NCI-H2081 (cell line): Measurements from ENCODE around the gene LMAN2L.
"Not testable (repeated sequence)": the region's sequence is repeated elsewhere in the genome, so short reads cannot be mapped to it uniquely, and the experiment has no call there.

Experiments used
- DNase-seq, 2 experiments: peaks; one replicate each; lab custom pipeline; 2025; lab: John Stamatoyannopoulos, UW

LMAN2L gene

DNA sequence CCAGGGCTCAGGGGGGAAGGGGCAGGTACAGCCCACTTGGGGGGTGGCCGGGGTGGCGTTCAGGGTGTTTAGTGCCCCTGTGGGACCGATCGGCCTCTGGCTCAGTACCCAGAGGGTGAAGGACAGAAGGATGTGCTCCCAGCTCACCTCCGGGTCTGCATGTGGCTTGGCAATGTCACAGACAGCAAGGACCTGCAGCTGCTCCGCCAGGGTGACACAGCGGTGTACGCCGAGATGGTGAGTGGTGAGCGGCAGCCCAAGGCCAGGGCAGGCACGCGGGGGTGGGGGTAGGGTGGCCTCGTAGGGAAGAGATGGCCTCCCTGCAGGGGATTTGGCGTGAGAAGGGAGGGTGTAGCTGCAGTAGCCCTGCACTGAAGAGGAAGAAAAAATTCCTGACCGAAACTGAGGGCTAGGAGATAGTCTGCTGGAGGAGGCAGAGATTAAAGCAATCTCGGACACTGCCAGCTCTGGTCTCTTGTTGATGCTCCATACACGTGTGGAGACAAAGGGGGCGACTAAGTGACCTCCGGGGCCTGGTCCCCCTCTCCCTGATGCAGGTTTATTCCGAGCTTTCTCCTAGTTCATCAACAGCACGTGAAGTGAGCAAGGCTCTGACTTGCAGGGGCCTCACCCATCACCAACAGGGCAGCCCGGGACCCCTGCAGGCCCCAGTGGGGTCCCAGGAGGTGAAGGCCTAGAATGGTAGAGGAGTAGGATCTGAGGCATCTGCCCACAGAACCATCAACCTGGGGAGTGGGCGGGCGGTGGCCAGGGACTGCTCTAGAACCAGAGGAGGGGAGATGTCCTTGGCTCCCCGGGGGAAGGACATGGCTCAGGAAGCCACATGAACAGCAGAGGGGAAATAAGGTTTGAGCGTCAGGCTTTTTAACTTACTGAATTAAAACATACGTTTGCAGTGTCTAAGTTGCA lies 51.9 kb downstream of the LMAN2L start:
- no peak for DNase-seq

DNA sequence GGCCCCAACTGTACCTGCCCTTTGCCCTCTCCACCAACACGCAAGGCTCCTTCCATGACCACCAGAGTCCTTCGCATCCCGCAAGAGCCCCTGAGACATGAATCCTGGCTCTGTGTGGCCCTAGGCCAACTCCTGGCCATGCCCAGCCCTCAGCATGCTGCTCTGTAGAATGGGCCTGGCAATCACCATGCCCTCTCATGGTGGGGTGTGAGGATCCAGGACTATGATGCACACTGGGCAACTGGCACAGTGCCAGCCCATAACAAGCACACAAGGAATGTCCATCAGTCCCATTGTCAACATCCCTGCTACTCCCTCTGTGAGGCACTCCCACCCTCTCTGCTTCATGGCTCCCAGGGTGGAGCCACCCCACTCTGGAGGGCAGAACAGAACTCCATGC lies 52.6 kb downstream of the LMAN2L start:
- DNase-seq, result no peak

DNA sequence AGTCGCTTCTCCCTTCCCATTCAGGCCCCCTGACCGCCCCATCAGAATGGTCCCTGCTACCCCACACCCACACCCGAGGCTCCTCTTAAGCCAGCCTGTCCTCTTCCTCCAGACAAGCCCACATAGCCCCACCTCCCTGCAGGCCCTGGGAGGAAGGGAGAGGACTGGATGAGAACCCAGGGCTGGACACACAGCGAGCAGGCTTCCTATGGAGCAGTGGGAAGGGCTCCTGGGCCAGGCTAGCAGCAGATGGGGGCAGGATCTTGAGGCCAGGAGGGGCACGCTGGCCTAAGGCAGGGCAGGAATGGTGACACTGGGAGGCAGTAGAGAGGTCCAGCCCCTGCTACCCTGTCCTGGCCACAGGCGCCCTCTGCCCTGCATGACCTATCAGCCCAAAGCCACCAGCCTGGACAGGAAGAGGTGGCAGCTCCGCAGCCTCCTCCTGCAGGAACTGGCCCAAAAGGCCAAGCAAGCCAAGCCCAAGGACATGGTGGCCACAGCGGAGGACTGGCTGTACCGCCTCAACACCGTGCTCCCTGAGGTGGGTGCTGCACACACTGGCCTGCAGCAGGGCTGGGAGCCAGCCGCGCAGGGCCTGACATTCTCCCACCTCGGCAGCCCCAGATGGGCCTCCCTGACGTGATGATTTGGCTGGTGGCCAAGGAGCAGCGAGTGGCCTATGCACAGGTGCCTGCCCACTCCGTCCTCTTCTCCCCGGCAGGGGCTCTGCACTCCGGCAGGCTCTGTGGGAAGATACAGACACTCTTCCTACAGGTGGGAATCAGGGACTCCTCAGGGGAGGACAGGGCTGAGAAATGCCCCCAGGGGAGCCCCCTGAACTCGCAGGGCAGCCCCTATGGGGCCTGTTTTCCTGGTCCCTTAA lies 54.0 kb downstream of the LMAN2L start:
- peak; percentile 40 to 47 for DNase-seq

DNA sequence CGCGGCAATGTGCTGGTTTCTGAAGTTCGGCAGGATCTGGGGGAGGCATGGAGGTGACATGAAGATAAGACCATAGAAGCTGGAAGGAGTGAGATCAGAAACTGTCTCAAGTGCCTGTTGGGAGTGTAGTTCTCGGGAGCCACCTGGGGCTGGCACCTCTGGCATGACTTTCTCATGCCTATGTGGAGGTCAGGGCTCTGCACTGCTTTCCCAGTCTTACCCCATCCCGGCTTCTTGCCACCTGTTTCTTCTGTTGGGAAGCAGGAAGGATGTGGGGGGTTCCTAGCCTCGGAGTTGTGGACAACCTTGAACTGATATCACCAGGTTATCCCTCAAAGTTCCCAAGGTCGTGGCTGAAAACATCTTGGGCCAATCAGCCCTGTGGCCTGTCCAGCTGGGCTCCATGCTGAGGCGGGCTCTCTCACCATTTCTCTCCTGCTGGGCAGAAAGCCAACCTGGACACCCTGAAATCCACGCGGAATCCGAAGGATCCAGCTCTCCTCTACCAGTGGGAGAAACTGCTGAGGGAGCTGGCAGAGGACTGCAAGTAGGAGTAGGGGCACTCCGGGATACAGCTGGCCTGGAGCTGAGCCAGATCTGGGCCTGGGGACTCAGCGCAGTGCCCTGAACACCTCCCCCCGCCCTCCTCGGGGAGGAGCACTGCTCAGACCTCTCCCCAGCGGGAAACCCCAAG lies 54.8 kb downstream of the LMAN2L start:
- DNase-seq, result no peak

DNA sequence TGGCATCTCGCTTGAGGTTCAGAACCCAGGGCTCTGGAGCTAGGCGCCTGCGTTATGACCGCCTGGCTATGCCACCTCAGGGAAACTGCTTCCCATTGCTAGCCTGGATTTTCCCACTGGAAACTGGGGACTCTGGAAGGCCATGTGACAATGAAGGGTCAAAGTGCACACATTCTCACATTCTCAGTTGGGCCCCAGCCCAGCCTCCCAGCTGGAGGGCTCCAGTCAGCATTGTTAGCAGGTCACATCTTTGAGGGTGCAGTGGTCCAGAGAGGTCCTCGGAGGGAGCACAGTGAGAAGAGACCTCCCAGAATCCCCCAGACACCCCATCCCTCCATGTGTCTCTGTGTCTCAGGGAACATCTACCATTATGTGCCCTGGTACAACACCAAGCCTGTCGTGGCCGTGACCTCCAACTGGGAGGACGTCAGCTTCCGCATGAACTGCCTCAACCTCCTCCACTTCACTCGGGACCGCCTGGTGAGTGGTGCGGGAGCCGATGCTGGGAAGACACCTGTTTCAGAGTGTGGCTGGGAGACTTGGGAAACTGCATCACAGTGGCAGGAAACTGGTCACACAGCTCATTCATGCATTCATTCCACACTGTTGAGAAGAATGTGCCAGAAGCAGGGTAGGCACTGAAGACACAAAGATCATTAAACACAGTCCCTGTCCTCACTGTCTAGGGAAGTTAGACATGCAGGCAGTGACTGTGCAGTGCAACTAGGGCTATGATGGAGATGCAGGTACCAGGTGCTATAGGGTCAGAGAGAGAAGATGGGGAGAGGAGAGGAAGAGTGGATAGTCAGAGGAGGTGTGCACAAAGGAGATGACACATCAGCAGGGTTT lies 55.7 kb downstream of the LMAN2L start:
- no peak for DNase-seq

DNA sequence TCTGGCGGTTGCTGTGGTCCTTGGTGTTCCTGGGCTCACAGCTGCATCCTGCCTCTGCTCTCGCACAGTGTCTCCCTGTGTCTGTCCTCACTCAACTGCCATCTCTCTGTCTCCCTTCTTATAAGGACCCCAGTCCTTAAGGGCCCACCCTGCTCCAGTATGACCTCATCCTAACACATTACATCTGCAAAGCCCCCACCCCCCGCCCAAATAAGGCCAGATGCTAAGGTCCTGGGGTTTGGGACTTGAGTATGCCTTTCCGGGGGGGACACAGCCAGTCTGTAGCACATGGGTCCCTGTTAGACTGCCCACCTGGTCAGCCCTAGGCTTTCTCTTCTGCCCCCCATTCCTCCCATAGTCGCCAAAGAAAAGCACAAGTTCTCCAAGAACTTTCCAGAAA lies 56.6 kb downstream of the LMAN2L start:
- no peak for DNase-seq

DNA sequence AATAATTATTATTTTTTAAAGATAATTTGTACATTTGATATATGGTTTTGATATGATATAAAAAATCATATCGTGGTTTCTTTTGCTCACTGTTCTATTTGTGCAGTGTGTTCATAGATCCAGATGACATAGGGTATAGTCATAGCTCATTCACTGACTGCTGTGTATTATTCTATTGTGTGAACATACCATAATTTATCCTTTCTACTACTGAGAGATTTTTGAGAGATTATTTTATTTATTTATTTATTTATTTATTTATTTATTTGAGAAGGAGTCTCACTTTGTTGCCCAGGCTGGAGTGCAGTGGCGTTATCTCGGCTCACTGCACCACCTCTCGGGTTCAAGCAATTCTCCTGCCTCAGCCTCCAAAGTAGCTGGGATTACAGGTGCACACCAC lies 58.3 kb downstream of the LMAN2L start:
- no peak for DNase-seq

DNA sequence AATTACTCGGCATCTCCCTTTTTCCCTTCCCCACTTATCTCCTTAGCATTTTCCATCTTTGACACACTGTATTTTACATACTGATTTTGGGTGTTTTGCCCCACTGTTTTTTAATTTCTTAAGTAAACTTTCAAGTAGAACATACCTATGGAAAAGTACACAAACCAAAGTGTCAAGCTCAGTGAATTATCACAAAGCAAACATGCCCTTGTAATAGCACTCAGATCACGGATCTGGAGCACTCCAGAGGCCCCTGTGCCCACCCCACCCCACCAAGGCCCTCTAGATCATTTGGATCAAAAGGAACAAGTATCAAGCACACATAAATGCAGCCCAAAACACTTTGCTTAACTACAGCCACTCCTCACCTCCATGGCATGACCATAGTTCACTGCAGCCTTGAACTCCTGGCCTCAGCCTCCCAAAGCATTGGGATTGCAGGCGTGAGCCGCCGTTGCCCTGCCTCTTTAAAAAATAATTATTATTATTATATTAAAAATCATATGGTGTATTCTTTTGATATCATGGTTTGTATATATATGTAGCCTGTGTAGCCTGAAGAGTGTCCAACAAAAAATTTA lies 59.2 kb downstream of the LMAN2L start:
- no peak for DNase-seq

DNA sequence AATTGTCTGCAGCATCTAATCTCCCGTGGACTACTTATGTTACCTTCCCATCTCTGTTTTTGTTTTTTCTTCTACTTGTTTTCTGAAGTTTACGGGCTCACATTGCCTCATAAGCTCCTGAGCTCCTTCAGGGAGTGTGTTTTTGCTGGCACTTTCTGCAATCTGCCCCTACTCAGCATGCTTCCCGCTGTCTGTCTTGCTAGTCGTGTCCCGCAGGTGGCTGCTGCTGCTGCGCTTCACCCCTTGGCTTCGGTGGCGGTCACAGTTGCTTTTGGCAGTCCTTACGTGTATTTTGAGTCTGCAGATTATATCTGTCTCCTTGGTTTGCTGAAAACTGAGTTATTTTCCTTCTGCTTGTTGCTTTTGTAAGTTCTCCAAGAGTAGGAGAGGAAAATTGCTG lies 60.0 kb downstream of the LMAN2L start:
- DNase-seq, result no peak

DNA sequence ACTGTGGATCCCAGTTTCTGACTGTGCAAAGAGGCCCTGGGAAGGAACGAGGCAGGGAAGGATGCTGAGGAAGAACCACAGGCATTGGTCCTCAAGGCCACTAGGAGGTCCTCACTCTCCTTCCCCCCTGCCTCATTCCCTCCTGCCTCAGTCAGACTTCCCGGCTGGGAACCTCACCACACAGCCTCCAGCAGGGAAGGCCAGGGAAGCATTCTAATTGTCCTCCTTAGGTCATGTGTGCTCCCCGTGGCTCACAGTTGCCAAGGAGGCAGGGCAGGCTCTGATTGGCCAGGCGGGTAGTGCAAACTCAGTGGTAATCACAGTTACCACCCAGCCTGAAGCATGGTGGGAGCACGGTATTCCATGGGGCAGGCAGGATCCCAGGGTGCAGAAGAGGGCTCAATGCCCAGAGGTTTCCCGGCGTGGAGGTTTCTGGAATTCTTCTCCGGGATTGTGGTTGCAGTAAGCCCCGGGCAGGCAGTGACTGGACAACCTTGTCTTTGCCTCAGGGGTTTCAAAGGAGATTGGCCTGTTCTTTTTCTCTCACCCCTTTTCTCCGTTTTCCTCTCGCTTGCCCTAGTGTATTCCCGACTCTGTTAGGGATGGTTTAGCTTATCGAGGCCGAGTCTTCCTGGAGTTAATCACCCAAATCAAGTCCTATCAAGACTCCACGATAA lies 70.2 kb downstream of the LMAN2L start:
- no peak for DNase-seq

DNA sequence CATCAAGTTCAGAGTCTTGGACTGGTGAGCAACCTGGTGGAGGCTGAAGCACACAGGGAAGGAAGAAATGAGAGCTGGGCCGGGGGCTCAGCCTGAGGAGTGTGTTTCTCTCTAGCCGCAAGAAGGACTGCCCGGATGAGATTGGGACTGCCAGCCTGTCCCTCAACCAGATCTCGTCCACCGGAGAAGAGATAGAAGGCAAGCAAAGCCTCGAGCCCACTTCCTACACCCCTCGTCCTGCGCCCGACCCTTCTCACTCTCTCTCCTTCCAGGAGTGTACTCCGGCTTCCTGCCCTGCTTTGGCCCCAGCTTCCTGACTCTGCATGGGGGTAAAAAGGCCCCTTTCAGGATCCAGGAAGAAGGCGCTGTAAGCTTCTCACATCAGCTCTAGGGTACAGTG lies 71.1 kb downstream of the LMAN2L start:
- DNase-seq, result no peak

DNA sequence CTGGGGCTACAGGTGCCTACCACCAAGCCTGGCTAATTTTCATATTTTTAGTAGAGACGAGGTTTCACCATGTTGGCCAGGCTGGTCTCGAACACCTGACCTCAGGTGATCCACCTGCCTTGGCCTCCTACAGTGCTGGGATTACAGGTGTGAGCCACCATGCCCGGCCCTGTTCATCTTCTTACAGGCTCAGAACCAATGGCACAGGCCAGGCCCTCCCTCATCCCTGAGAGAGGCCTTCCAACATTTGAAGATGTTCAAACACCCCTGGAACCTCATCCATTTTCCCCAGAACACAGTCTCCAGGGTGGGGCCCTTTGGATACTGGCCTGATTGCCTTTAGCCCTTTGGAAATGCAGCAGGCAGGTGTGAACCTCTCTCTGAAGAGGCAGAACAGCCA lies 74.1 kb downstream of the LMAN2L start:
- not testable (repeated sequence) for DNase-seq

DNA sequence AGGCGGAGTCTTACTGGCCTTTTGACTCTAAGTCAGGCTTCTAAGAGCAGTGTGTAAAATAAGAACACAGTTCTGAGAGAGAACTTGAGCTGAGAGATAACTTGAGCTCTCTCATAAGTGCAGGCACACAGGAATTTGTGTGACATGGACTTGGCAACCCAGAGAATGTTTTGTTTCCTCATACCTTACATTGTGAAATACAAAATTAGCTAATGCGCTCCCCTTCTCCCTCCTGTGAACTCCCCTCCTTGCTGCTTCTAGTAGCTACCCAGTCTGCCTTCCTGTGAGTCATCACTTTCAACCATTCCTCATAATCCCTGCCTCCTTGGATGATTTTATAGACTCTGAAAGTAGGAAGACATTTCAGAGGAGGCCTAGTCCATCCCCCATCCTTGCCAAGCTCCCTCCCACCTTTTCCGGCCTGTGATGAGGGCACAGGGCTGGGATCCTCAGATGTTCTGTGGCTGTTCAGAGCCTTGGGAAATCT lies 74.7 kb downstream of the LMAN2L start:
- no peak for DNase-seq

DNA sequence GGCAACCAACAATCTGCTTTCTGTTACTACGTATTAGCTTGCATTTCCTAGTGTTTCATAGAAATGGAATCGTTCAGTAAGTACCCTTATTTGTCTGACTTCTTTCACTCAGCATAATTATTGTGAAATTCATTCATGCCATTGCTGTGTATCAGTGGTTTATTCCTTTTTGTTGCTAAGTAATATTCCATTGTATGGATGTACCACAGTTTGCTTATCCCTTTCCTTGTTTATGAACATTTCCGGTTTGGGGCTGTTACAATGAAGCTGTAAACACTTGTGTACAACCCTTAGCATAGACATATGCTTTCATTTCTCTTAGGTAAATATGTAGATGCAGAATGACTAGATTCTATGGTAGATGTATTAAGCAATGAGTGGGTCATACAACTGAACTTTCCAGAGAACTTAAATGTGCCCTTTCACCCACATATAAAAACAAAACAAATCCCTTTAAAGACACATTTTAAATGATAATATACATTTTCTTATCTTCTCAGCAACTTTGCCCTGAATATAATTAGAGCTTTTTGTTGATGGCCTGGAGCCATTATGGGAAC lies 75.4 kb downstream of the LMAN2L start:
- DNase-seq, result no peak

DNA sequence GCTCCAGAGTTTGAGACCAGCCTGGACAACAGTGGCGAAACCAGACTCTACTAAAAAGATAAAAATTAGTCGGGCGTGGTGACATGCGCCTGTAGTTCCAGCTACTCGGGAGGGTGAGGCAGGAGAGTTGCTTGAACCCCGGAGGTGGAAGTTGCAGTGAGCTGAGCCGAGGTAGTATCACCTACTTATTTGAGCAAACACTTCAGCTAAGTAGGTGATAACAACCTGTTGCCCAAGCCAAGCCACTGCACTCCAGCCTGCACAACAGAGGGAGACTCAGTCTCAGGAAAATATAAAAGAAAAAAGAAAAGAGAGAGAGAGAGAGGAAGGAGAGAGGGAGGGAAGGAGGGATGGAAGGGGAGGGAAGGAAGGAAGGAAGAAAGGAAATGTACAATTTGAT lies 76.0 kb downstream of the LMAN2L start:
- DNase-seq, result no peak

DNA sequence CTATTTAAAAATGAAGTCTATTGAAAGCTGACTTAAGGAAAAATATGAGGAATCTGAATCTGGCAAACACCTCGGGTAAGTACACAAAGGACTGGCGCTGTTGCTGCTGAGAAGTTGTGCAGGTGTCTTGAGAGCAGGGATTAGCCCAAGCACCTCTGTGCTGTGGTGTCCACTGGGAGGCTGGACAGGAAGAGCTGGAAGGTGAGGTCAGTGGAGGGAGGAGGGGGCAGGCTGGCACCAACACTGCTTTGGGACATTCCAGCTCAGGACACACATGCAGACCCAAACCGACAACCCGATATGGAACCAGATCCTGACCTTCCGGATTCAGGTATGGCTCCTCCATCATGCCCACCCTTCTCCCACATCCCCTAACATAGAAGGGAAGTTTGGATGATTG lies 76.7 kb downstream of the LMAN2L start:
- DNase-seq, result no peak

DNA sequence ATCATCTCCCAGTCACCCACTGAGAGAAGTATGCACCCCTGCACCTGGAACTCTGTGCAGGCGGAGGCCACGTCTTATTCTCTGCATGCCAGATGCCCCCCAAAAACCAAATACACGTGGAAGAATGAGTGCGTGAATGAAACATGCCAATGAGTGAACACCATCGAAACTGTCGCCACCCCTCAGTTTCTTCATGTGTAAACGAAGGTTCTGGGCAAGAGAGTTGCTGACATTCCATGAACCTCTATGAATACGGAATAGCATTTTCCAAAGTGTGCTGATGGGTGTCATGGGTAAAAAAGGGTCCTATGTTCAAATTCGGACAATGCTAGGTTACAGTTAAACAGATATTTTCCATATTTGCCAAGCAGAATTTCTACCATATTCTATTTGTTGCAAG lies 77.5 kb downstream of the LMAN2L start:
- no peak for DNase-seq

DNA sequence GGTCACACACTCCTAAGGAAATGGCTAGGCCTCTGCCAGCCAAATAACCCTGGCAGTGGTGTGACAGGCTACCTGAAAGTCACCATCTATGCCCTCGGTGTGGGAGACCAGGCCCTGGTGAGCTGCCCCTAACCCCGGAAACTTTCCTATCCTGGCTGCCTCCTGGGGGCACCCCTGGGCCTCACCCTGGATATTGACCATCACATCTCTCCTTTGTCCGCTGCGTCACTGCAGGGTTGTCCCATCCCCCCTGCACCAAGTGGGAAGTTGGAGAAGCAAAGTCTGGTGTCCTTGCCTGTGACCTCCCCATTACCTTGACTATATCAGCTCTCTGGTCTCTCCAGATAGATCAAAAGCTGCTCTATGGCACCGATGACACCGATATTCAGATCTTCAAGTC lies 78.5 kb downstream of the LMAN2L start:
- DNase-seq, result no peak

DNA sequence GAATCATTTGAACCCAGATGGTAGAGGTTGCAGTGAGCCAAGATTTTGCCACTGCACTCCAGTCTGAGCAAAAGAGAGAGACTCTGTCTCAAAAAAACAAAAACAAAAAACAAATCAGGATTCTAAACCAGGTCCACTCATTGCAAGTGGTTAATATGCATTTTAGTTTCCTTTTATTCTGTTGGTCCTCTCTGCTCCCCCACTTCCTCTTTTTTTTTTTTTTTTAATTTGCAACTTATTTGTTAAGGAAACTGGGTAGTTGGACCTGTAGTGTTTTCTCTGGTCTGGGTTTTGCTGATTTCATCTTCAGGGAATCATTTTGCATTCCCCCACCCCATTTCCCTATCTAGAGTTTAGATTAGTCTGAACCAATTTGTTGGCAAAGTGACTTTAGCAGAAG lies 83.3 kb downstream of the LMAN2L start:
- DNase-seq, result no peak
